HG03280 (cell line): ENCODE data around the gene MYRIP.
"Not testable (repeated sequence)": the region's sequence is repeated elsewhere in the genome, so short reads cannot be mapped to it uniquely, and the experiment has no call there.

ENCODE experiments used
- ATAC-seq: cut with Tn5 transposase; IDR thresholded peaks from one replicate; pipeline ENCODE4 v1.9.1; 2021; ENCODE audit warnings: mild to moderate bottlenecking, moderate library complexity; ENCODE audit not compliant: unreplicated experiment

The MYRIP gene

DNA sequence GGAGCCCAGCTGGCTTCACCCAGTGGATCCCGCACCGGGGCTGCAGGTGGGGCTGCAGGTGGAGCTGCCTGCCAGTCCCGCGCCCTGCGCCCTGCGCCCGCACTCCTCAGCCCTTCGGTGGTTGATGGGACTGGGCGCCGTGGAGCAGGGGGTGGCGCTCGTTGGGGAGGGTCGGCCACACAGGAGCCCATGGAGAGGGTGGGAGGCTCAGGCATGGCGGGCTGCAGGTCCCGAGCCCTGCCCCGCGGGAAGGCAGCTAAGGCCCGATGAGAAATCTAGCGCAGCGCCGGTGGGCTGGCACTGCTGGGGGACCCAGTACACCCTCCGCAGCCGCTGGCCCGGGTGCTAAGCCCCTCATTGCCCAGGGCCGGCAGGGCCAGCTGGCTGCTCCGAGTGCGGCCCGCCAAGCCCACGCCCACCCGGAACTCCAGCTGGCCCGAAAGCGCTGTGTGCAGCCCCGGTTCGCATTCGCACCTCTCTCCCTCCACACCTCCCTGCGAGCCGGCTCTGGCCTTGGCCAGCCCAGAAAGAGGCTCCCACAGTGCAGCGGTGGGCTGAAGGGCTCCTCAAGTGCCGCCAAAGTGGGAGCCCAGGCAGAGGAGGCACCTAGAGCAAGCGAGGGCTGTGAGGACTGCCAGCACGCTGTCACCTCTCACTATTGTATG lies 268.6 kb downstream of the MYRIP start:
- not testable (repeated sequence) for ATAC-seq

DNA sequence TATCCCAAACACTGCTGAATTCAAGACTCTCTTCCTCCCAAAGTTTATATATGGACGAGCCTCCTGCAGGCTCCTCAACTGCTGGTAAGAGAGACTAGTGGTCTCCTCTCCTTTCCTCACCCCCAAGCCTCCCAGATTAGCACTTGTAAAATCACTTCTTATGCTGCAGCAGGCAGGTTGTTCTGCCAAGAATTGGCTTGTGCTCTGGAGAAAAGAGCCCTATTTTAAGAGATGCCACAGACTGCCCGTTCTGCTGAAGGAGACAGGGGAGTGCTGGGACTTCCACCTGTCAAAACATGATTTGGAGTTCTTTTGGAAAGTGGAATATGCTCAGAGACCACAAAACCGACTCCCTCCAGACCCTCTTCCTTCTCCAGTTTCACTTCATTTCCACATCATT lies 269.2 kb downstream of the MYRIP start:
- ATAC-seq, result no peak

DNA sequence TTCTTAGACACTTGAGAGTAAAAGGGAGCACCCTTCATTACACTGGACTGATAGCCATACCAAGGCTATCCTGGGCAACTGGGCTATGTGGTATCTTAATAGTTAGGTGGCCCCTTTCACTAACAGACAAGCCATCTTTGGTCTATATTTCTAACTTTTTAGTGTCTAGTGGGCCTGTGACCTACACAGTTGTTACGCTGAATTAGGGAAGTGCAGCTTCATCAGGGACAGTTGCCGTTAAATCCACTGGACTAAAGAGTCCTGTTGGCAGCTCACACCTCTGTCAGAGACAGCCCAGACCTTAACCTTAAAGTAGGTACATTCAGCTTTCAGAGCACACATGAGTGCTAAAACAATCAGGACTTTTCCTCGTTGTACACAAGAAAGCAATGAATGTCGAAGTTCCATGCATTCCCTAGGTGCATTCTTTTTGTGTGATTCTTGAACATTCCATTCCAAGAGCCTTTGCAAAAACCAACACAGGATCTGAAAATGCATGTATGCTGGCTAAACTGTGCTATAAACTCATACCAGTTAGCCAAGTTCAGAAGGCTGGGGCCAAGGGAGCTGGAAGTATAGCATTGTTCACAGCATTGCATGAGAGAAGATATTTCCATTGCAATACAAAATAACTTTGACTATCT lies 269.9 kb downstream of the MYRIP start:
- no peak for ATAC-seq

DNA sequence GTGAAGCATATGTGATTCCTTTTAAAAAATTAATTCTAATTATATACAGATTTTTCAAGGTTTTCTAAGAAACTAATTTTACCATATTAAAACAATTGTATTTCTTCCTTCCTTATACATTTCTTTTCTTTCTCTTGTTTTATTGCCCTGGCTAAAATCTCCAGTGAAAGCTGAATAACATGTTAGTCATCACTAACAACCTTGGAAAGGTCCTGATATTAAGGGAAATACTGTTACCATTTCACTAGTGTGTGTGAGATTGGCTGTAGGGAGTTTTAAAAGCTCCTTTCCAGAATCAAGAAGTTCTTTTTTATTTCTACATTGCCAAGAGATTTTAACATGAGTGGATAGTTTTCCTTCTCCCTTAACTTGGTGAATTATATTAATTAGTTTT lies 270.4 kb downstream of the MYRIP start:
- no peak for ATAC-seq

DNA sequence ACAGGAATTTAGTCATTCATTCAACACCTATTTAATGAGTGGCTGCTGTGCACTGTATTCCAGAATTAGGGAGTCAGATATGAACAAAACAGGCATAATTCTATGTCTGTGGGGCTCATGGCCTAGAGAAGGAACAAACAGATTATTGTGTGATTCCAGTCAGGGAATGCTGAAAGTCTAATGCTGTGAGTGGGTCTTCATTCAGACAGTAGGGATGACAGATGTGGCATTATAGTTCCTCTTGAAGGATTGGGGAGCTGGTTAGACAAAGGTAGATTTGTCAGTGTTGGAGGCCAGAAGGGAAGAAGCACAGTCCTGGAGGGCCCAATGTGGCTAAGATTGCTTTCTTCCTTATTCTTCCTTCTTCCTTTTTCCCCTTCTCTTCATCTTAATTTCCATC lies 273.7 kb downstream of the MYRIP start:
- no peak for ATAC-seq

DNA sequence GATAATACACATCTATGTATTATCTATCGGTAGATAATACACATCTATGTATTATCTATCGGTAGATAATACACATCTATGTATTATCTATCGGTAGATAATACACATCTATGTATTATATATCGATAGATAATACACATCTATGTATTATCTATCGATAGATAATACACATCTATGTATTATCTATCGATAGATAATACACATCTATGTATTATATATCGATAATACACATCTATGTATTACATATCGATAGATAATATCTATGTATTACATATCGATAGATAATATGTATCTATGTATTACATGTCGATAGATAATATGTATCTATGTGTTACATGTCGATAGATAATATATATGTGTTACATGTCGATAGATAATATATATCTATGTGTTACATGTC lies 275.0 kb downstream of the MYRIP start:
- ATAC-seq, result not testable (repeated sequence)

DNA sequence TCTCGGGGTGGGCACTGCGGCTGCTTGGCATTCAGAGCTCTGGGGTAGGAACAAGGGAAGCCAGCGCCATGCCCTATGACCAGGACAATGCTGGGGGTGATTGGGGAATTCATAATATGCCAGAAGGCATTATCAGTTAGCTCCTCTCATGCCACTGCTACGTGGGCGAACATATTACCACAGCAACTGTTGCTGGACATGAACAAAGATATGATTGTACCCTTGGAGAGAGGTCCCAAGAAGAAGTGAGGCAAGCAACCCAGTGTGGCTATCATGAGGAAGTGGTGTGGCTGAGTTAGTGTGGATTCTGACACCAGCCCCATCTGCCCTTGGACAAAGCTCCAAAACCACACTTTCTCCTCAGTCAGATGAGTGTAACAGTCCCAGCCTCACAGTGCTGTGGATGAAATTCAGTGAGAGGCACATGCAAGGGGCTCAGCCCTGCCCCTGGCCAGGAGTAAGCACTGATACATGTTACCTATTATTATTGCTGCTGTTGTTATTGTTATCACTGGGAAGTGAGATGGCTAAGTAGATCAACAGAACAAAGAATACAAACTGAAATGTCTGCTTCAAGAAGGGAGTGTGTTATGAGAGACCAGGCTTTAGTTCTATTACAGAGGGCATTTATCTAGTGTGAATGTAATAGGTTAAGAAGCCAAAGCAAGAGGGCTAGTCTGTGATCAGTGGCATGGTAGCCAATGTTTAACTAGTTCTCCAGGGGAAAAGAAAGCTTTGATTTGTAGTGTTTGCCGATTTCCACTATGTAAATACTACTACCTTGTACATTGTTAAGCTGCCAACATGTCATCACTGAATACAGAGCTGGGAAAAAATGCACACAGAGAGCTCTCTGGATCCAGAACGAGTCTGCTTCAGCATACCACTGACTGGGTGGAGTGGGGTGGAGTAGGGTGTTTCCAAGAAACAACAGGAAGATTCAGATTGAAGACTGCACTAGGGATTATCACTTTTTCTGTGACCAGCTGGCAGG lies 277.8 kb downstream of the MYRIP start:
- ATAC-seq, result no peak

DNA sequence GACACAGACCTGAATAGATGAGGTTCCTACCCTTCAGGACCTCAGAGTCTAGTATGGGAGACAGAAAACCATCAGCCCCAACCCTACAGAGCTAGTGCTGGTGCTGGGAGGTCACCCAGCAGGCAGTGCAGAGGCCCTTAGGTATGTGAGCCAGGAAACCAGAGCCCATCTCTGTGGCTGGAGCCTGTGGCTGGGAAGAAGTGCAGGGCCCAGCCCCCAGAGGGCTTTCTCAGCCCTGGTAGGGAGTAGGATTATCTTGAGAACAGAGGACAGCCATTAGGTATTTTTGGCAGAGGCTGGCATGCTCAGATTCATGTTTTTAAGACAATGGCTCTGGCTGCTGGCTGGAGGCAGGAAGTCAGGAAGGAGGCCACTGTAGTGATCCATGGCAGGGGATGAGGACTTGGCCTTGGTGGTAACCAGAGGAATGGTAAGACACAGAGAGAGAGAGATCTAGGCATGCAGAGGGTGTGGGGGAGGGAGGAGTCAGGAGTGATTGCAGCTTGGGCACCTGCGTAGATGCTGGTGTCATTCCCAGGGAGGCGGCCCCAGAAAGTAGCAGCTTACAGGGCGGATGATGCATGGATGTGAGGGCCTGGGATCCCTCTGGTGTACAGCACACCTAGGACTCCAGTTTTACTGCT lies 279.2 kb downstream of the MYRIP start:
- ATAC-seq, result no peak

DNA sequence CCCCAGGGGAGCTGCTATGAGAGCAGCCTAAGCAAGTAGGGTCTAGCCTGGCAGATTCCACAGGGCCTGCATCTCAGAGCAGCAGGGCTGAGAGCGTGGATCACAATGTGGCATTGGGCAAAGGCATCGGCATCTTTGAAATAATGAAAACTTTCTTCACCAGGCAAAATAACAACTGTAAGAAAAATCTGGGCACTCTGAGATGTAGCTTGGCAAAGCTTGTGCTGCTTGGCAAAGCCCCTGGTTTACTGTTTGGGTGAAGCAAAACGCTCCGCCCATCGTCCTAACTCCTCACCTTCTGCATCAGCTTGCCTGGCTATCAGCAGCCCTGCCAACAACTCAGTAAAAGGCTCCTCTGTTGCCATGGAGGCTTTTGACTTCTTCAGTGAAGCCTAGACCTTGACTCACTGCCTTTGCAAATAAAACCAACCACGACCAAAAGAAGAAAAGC lies 287.3 kb downstream of the MYRIP start:
- ATAC-seq, result no peak

DNA sequence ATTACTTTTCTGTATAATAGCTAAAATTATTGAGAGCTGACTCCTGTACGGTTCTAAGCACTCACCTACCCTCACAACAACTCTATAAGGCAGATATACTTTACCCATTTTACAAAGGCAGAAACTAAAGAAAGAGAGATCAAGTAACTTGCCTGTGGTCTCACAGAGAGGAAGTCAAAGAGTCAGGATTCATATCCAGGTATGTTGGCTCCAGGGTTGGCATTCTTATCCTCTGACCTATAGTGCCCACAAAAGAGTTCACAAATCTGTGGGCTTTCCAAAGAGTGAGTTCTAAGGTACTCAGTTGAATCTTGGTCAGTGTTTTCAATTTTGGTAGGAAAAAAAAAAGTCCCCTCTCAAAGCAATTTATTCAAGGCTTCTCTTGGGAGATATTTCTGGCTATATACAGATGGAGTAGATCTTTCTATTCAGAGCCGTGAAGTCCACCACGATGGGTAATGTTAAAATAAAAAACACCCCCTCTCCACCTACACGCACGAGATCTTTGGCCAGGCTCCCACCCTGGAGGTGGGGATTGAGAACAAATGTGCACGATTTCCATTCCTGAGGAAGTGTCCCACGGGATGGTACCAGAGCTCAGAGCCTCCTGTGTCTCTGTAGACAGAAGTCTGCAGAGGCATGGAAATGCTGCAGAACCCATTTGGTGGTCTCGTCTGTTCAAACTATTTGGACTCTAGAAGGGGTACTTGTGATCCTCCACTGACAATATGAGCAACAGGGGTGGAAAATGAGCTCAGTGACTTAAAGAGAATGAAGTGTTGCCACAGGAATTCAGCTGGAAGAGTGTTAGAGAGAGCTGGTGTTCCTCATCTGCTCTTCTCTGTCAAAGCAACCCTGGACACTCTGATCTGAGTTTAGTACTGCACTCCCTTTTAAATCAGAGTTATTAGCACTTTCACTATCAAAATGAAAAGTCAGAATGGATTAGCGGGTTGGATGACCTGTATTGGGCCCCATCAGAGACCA lies 288.0 kb downstream of the MYRIP start:
- ATAC-seq, result no peak

DNA sequence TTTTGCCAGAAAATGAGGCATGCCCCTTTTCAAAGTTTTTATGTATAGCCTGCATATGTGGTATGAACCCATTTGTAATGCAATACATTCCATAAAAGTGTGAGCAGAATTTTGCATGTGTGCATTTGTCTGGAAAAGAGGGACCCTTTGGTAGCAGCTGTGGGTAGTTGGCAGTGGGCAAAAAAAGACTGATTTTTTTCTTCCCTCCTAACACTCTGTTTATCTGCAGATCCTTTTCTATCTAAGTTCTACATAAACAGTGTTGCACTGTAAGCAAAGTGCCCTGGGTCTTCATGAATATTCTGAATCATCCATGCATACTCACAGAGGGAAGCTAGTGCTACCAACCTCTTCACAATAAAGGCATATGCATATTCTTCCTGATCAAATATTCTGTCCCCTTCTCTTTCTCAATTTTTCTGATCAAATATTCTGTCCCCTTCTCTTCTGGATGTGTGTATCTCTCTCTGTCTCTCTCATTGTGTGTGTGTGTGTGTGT lies 288.9 kb downstream of the MYRIP start:
- no peak for ATAC-seq

DNA sequence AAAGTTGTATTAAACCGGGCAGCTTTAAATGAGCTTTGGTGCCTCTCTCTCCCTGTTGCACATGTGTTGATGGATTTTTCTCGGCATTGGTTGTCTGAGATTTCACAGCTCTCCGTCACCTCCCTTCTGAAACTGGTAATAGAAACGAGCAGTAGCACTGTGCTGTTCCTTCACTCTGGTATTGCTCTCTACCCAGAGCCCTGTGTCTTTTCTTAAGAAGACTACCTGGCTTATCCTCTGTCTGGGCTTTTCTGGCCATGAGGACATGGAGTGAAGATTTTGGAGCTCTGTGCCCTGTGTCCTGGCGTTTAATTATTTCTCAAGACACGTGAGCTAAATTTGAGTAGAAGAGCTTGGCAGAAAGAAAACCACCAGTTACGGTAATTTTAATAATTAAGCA lies 290.5 kb downstream of the MYRIP start:
- no peak for ATAC-seq

DNA sequence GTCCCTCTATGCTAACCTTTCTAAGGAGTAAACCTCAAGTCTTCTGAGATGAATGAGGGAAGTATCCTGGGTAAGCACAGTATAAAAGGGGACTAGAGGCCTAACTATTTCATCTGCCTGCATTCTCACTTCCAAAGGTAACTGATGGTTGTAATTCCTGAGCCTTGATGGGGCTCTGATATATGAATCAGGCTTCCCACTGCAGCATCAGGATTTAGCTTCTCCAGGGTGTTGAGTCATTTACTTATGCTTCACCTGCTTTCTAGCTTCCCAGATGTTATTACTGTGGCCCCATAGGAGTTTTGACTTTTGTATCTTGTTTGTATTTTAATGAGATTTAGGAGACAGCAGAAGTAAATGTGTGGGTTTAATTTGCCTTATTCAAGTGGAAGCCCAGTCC lies 292.8 kb downstream of the MYRIP start:
- no peak for ATAC-seq

DNA sequence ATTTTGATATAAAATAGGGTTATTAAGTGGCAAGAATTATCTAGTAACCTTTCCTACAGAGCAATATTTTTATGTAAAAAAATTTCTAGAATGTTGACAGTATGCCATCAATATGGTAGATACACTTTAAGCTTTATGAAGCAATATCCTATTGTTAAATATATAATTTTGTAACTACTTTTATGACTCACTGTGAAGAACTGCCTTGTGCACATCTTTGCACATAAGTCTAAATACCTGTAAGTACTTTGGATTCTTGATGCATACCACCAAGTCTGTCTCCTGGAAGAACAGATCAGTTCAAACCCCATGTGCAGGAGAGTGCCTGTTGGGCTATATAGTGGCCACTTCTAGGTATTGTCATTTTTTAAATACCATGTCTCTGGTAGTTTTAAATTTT lies 294.4 kb downstream of the MYRIP start:
- ATAC-seq, result no peak

DNA sequence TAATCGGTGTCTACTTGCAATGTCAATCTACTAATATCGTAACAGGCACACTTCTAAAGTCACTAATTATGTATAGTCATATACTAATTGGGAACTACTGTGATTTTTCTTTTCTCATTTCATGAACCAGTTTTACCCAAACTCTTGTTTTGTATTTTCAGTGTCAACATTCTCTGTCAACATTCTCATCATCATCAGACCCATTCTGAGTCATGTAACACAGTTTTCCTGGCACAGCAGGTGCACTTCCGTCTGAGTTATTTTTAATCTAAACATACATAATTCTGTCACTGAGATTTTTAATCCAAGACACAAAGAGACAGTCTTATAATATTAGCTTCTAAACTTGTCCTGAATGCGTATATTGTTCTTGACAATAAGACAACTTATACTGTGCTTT lies 295.0 kb downstream of the MYRIP start:
- no peak for ATAC-seq

DNA sequence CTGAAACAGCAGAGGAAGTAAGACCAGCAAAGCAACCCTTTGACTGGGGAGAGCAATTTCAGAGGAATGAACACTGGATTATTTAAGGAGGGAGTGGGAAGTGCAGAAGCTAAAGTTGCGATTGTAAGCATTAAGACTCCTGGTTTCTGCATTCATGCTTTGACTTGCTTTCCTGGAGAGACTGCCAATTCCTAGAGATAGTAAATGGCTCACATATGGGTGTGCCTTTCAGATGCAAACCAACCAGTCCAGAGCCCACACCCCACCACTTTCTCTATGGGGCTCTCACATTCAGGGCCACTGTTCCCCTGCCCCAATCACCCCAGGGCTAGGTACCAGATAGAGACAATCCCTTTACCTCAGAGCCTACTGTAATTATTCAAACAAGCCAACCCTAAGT lies 299.2 kb downstream of the MYRIP start:
- no peak for ATAC-seq

DNA sequence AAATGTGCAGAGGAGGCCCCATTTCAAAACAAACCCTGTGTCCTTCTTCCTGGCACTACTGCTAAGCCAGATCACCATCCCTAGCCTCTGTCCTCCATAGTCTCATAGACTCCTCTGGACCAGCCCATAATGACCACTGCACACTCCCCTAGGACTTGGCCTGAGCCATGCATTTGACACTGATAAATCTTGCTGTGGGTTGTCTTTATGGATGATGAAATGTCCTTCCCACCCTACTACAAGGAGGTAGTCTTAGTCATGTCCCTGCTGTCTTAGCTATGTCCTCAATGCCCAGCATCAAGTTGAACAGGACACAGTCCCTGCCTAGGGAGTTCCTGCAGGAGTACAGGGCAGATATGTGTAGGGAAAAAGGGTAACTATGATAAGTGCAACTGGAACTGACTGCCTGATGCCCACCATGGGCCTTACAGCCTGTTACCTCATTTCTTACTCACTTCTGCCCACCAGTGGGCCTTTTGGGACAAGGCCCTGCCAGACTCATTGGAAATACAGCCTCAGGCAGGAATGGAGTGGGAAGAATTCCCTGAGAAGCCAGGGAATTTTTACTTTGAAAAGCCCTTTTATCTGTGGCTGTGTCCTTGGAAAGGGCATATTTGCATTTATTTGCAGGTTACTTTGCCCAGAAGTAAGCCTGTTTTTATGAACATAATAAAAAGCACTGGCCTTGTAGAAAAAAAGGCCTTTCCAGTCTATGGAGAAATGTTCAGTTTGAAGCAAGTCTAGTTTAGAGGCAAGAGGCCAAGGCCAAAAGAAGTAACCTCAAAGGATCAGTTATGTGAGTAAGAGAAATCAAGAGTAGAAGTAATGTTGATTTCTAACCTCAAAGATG lies 300.5 kb downstream of the MYRIP start:
- no peak for ATAC-seq

DNA sequence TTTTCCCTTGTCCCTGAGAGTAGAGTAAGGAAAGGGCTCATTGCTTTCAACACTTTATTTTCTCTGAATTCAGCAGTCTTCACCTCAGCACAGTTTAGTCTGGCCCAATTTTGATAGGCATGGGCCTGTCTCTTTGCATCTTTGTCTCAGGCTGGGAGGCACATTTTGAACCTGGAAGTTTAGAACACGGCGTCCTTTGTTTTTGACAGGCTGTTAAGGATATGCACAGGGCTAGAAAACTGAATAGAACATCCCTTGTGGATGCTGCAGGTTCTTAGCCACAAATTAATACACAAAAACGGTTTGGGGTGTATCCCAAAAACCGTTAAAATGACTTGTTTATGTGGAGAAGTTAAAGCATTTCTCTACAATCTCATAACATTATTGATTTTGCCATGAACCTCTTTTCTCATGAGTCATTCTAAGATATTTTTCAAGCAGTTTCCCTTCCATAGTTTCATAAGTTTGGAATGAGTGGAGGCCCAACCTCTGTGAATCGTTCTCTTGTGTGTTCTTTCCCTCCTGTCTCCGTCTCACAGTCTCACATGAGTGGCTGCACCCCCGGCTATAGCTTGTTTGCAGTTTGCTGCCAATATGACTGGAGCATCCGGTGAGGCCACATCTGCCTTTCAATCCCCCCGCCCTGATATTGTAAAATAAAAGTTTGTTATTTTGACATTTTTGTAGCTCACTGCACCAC lies 307.2 kb downstream of the MYRIP start:
- no peak for ATAC-seq
